GM18519 (cell line): Measurements from ENCODE around the gene RNF181.
"Not testable (repeated sequence)": the region's sequence is repeated elsewhere in the genome, so short reads cannot be mapped to it uniquely, and the experiment has no call there.

Experiments
- ATAC-seq: cut with Tn5 transposase; IDR thresholded peaks from one replicate; pipeline ENCODE4 v1.9.1; 2021; ENCODE audit warnings: mild to moderate bottlenecking, moderate library complexity; ENCODE audit not compliant: unreplicated experiment, low FRiP score

RNF181 gene

DNA sequence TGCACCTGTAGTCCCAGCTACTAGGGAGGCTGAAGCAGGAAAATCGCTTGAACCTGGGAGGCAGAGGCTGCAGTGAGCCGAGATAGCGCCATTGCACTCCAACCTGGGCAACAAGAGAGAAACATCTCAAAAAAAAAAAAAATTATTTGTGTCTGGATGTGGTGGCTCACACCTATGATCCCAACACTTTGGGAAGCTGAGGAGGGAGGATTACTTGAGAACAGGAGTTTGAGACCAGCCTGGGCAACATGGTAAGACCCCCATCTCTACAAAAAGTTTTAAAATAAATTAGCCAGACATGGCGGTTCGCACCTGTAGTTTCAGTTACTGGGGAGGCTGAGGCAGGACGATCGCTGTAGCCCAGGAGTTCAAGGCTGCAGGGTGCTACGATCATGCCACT is 19.8 kb upstream of the RNF181 start:
- no peak for ATAC-seq

DNA sequence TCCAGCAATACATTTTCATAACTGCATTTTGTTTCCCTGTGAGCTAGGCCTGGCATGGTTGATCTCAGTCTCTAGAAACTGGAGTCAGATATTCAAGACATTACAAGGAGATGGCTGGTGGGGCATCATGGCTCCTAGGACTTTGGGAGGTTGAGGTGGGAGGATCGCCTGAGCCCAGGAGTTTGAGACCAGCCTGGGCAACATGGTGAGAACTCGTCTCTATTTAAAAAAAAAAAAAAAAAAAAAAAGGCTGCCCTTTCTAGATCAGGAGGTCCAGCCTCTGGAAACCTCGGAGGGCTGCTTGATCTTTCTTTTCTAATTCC is 18.5 kb upstream of the RNF181 start:
- ATAC-seq, result no peak

DNA sequence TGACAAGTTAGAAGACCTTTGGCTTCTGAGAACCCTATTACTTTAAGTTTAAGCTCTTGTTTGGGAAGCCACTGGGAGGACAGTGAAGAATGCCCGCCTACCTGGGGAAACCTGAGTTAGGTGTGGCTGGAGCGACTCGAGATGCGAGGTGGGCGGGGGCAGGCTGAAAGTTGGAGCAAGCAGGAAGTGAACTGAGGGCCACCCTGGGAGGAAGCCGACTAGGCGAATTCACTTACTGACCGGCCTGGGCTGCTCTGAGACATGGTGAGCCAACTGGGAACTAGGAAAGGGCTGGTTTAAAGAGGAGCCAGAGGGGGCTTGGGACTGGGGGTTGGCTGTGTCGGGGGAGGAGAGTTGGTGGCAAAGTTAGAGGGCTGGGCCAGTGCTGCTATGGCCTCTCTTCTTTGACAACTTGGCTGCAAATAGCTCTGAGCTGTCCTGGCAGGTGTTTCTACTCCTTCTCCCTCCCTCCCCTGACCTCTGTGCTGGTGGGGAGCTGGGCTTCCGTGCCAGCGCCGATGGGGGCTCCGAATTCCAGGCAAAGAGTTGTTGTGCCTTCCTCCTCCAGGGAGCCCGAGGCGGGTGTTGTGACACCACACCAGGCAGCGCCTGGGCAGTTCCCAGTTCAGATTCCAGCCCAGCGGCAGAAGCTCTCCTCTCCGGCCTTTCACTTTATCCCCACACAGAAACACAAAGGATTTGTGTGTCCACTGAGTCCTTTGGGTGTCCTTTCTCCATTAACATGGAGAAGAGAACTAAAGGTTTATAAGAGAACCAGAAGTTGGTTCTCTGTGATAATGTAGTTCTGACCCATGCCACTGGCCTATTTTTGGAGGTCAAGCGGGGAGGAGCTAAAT is 17.9 kb upstream of the RNF181 start, which contains the start of gene VAMP8:
TSS of gene VAMP8 (plus strand) at position 201 of the 857 bp plus-strand sequence. CDS start at position 262, 61 bp downstream.
- no peak for ATAC-seq

DNA sequence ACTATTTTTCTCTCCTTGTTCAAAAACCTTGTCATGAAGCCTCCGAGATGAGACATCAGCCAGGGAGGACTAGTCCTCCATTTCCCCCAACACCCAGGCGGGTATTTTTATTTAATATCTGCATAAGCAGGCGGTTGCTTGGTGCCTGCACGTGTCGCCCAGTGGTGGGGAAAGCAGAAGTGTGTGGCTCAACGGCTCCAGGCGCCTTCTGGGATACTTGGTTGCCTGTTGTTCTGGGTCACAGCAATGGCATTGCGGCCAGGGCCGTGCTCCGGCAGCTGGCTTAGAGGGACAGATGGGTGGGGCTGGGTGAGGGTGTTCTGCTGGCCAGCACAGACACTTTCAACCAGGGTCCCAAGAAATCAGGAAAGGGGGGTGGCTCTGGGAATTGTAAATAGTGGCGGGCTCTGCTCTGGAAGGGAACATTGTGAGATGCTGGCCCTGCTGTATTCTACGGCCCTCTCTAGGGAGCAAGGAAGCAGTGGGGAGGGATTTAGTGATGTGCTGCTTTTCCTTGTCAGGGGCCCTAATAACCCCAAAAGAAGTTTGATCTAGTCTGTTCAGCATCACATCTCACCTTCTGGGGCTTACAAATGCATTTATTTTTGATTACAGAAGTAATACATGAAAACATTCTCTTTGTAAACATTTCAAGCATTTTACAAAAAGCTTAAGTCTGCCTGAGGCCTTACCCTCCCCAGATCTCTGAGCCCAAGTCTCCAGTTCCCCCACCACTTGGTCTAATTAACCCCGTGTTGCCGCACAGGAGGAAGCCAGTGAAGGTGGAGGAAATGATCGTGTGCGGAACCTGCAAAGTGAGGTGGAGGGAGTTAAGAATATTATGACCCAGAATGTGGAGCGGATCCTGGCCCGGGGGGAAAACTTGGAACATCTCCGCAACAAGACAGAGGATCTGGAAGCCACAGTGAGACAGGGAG is 17.0 kb upstream of the RNF181 start:
- ATAC-seq, result no peak

DNA sequence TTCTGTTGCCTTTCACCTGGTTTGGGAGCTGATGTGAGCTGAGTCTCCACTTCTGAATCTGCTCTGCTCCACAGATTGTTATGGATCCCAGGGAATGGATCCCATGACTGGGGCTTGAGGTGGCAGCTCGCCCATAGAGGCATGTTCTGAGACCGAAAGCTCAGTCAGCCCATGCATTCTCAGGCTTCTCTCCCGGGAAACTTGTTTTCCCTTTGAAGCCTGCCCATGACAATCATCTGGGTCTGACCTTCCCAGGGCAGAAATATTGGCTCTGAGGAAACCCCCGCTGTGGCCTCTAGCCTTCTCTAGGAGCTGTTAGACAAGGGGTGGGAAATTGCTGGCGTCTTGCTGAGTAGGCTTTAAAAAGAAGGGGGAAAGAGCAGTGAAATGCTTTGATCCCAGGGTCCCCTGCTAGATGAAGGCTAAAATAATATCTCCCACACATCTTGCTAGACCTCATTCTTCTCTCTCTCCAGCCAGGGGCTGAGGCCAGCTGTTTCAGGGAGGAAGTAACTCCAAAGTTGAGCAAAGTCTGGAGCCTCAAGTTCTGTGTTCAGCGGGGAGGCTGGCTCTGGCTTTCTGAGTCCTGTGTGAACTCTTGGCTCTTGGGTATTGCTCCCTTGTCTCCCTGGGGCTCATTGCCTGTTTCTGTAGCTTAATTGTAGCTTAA is 16.1 kb upstream of the RNF181 start:
- ATAC-seq, result no peak

DNA sequence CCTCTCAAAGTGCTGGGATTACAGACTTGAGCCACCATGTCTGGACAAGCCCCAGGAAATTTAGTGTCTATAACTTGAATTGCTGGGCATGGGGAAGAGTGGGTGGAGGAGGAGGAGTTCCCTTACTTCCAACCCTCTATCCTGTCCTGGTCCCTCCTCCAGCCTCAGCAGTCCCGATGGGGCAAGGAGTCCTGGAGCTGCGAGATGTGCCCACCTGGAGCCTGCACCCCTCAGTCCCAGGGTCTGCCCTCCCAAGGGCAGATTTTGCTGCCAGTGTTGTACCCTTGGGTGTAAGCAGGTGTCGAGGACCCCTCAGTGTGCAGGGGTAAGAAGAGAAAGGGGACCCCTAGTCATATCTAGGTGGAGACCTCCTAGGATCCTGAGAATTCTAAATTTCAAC is 15.3 kb upstream of the RNF181 start:
- no peak for ATAC-seq

DNA sequence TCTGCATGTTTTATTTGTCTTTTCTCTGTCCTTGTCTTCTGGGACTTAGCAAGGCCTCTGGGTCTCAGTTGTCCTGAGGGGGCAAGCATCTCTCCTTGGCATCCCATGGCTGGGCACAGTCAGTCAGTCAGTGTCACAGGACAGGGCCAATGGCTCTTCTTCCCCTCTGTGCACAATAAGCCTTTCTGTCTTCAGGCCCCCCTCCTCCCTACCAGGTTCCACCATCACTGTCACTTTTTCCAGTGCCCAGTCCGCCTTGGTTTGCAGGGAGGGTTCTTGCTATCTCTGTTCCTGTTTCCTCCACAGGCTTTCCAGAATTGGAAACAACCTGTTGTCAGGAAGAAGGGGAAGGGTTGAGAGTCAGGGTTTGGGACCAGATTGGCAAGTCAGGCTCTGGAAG is 13.1 kb upstream of the RNF181 start:
- no peak for ATAC-seq

DNA sequence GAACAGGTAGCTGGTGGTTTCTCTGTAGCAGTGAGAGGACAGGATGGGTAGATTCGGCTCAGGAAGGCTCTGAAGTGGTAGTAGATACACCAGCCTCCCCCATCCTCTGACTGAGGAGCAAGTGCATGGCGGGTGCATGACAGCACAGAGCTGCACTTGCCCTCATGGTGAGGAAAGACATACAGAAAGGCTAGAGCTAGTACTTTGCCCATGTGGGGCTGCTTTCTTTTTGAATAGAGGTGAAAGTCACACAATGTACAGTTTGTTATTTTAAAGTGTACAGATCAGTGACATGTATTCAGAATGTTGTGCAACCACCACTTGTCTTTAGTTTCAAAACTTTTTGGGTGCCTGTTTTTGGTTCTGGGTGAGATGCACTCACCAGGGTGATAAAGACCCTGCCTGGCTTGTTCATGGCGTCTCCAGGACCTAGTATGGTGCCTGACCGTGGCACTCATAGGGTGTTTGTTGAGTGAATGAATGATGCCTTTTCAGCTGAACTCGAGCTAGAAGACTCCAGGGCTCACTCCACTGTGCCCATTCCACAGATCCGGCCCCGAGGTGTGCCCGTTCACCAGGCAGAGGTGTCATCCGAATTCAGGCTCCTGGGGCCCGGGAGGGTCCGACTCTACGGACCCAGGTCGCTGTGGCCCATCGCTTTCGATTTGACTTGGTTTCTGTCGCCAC is 11.7 kb upstream of the RNF181 start:
- peak; percentile 60 for ATAC-seq

DNA sequence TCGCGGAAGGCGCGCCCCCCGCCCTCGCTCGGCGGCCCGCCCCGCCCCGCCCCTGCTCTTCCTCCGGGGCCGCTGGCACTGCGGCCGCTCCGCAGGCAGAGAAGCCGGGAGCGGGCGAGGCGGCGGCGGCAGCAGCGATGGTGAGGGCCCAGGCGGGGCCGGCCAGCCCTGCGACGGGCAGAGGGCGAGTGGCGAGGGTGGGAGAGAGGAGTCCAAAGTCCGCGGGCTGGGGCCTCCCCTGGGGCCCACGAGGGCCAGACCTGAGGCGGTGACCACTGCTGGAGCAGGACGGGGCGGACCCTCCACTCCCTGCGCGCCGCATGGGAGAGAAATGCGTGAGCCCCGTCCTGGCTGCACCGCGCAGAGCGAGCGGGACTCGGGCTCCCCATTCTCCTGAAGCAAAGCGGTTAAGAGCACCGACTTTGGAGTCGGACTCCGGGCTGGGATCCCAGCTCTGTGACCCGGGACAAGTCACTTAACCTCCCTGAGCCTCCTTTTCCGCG is 11.1 kb upstream of the RNF181 start, which contains the start of gene VAMP5:
TSS of gene VAMP5 (plus strand) at position 78 of the 503 bp plus-strand sequence. CDS start at position 138, 60 bp downstream.
- no peak for ATAC-seq

DNA sequence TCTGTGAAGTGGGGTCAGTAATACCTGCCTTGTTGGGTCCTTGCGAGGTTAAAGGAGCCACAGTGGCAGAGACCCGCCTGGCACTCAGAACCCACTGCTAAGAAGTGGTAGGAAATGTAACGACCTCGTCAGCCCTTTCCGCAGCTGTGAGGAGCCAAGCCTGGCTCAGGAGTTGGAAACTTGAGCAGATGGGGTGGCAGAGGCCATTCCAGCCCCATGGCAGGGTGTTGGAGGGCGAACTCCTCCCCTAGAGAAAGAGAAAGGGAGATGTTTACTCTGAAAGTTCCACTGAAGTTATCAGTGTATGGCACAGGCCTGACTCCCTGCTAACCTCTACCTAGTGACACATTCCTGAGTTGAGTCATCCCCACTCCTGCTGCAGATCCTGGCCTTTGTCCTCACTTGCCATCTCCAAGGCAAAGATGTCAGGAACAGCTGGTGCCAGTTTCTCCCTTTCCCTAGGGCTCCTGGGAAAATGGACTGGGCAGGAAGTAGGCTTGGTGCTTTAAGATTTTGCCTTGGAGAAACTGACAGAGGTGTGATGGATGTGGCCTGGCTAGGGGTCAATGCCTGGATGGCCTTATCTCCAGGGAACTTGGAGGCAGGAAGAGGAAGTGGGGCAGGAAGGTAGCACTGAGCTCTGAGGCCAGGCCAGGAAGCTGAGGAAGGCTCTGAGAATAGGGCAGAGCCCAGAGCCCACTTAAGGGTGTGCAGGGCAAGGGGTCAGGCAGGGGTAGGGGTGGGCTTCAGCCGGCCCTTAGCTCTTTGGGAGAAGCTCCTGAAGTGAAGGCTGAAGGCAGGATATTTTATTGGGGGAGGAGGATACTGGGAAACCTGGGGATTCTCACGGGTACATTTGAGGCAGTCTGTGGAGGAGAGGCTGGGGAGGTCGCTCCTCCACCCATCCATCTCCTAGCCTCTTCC is 10.4 kb upstream of the RNF181 start:
- ATAC-seq, result no peak

DNA sequence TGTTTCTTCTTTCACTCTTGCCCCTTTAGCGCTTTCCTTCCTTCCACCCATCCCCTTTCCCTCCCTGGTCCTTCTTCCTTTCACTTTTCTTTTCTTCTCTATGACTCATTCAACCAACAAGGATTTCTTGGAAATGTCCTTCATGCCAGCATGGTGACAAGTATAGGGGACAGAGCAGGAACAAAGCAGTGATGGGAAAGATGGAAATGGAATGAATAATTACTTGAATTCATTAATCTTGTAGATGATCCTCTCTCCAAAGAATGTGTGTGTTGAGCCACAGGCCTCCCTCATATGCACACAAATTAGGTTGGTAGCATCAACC is 9.8 kb upstream of the RNF181 start:
- ATAC-seq, result no peak

DNA sequence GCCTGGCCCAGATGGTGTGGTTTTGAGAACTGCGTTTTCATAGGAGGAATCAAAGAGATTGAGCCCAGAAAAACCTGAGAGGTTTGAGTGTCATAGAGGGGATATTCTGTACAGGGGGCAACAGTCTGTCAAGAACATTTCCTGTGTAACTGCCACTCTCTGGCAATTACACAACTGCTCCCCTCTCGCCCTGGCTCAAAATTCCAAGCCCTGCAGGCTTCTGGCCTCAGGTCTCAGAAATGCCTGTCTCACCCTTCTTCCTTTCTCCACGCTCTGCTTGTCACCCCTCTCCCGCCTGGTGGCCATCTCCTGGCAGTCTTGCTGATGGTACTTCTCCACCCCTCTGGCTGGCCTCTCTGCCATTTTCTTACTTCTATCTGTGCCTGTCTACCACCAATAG is 7.3 kb upstream of the RNF181 start:
- no peak for ATAC-seq

DNA sequence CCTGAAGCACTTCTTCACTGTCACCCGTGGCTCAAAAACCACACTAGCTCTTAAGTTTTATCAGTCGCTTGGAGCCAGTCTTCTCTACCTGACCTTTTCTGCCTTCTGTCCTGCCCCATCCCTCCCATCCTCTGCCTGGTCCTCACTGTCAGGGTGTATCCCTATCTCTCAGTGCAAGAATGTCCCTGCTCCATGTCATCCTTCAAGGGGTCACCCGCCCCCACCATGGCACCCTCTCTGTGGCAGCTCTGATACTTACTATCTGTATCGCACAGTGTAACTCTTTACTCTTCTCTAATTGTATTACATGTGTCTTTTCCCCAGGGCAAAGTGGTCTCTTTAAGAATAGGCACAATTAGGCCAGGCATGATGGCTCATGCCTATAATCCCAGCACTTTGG is 6.9 kb upstream of the RNF181 start:
- no peak for ATAC-seq

DNA sequence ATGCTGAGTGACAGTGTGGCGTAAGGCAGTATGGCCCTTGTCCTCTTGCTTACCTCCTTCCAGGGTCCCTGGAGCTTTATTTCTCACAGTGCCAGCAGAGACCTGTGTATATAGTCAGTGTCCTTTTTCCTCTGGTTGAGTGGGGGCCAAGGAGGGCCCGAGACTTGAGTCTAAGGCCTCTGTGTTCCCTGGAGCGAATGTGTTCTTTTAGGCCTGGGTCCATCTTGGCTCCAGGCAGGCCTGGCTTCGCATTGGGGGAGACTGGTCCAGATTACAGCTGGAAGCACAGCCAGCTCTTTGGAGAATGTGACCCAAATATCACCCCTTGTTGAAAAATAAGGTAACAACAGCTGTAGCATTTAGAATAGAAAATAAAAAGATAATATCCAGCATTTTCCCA is 6.4 kb upstream of the RNF181 start:
- ATAC-seq, result no peak

DNA sequence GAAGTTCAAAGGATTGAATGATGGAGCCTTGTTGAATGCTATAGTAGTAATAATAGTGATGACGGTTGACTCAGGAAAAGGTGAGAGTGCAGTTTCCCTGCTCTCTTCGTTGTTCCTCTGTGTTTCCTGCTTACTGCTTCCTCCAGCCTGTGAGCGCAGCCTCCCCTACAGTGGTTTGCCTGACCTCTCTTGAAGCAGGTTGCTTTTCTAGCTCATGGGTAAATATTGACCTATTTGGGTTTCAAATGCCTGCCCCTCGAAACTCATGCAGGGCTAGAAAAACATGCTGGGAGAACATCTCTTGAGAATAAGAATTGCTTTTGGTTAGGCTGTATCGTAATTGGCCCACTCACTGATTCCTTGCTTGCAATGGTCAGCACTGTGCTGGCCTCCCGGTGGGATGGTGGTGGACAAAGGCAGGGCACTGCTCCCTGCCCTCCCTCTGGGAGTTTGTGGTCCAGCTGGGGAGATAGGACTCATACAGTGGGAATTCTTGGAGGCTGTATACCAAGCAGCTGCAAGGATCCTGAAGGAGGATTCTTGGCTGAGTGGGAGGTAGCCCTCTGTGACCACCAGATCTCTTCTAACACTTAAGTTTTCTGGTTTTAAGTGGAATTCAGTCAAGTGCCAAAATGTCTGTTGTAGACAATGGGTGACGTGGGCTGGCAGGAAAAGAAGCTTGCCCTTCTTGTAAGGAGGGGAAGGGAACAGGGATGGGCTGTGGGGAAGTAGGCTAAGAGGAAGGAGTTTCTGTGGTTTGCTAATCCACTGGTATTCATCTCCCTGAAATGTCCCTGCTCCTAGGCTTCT is 5.4 kb upstream of the RNF181 start:
- ATAC-seq, result no peak

DNA sequence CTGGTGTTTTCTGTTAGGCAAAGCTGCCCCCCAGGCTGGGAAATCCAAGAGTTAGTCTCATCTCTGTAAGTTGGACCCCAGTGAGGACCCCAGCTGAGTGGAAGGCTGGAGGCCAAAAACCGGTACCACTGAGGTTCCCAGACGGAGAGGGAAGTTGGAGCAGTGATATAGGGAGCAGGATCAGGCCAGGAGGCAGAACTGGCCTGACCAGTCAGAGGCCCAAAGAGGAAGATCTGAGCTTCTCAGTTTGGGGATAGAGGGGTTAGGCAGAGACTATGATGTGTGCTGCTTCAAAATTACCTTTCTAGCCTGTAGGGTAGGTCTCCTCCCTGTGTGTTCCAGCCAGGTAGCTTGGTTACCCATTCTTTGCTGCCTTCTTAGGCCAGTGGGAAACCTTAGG is 4.6 kb upstream of the RNF181 start:
- no peak for ATAC-seq

DNA sequence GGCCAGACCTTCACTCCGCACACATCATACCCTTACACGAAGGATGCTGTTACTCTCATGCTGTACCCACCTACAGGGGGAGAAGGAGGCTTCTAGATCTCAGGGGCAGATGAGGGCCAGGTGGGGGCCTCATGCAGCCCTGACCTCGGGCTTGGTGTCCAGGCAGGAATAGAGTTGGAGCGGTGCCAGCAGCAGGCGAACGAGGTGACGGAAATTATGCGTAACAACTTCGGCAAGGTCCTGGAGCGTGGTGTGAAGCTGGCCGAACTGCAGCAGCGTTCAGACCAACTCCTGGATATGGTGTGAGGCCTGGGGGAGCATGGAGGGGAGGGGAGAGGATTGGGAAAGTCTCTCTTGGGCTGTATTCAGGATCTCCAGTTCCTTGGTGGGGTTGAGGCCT is 4.0 kb upstream of the RNF181 start:
- ATAC-seq, result no peak

DNA sequence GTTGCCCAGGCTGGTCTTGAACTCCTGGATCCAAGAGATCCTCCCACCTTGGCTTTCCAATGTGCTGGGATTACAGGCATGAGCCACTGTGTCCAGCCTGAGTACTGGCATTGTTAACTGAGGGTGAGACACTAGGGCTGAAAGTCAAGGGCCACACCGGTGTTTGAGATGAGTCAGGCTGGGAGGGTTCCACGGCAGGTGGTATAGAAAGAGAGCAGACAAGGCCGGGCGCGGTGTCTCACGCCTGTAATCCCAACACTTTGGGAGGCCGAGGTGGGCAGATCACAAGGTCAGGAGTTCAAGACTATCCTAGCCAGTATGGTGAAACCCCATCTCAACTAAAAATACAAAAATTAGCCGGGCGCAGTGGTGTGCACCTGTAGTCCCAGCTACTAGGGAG is 3.2 kb upstream of the RNF181 start:
- ATAC-seq, result not testable (repeated sequence)
